GM12878 (cell line): ENCODE results near the gene OPN3. TPM values are rescaled to one million over a fixed set of nuclear protein-coding genes. Genes with fewer than 3 reads are reported as not detected.

ENCODE experiments used
- ATAC-seq: fragments of 200-7000 bp; cut with Tn5 transposase; 3 replicates; pipeline ENCODE4 v1.9.1; 2020; ENCODE audit warnings: mild to moderate bottlenecking, moderate library complexity
- BruUV-seq: library from RNA; stranded (reverse); fragments of 400-500 nt; replicated peaks from 2 replicates; lab custom pipeline; 2021; lab: Mats Ljungman, UMichigan
- CTCF ChIA-PET: fragments of 300-600 bp; sonication (Branson Sonifier 250); formaldehyde crosslinking; extraction: SDS; loops from one replicate; lab custom pipeline; 2021; ENCODE audit warnings: inconsistent platforms; lab: Yijun Ruan, JAX
- POLR2A ChIA-PET: fragments of 350-600 bp; formaldehyde crosslinking; extraction: SDS; loops from one replicate; lab custom pipeline; 2021; ENCODE audit warnings: inconsistent platforms; lab: Charles Lee
- RAD21 ChIA-PET: fragments of 300-600 bp; sonication (Branson Sonifier 250); formaldehyde crosslinking; loops from one replicate; lab custom pipeline; 2023; ENCODE audit warnings: antibody characterized with exemption; ENCODE audit not compliant: unreplicated experiment; lab: Charles Lee
- SMC1A ChIA-PET: fragments of 300-600 bp; sonication (Branson Sonifier 250); formaldehyde crosslinking; loops from one replicate; lab custom pipeline; 2023; ENCODE audit not compliant: unreplicated experiment, uncharacterized antibody; lab: Charles Lee
- DNase-seq: peaks from one replicate; pipeline ENCODE4 v3.0.0-alpha.2; 2011; ENCODE audit warnings: low read depth, low spot score
- FAIRE-seq: peaks from 3 replicates; lab custom pipeline; 2011; peaks lifted over from hg19 to GRCh38; lab: Jason Lieb, UNC
- H2AFZ ChIP-seq: 2 replicates; pipeline ENCODE4 v1.6.0; 2011; ENCODE audit warnings: low read depth, low read length, control low read depth; ENCODE audit not compliant: control insufficient read depth
- H3K27ac ChIP-seq: 2 replicates; pipeline ENCODE4 v1.5.1; 2011; ENCODE audit warnings: control low read depth; ENCODE audit not compliant: control insufficient read depth, insufficient read depth
- H3K27me3 ChIP-seq, 2 experiments: replicated peaks in 1 of 2; 2 replicates each; pipeline versions ENCODE4 v1.6.0 to v1.6.1; 2011; ENCODE audit warnings: low read length in 1 of 2; ENCODE audit not compliant: control insufficient read depth in 2 of 2, insufficient read depth in 2 of 2
- H3K36me3 ChIP-seq, 2 experiments: 2 replicates each; pipeline ENCODE4 v1.5.1; 2011; ENCODE audit warnings: low read length in 1 of 2; ENCODE audit not compliant: control insufficient read depth in 2 of 2, insufficient read depth in 2 of 2
- H3K4me1 ChIP-seq: 2 replicates; pipeline ENCODE4 v1.6.1; 2011; ENCODE audit warnings: mild to moderate bottlenecking, low read length, moderate library complexity, mixed read lengths; ENCODE audit not compliant: control insufficient read depth, insufficient read depth
- H3K4me2 ChIP-seq: 2 replicates; pipeline ENCODE4 v1.6.0; 2011; ENCODE audit warnings: control low read depth; ENCODE audit not compliant: control insufficient read depth, insufficient read depth
- H3K4me3 ChIP-seq: fragments of 200-600 bp; sonication (generic); 2 replicates; pipeline ENCODE4 v1.5.1; 2016
- H3K79me2 ChIP-seq: 2 replicates; pipeline ENCODE4 v1.6.0; 2011; ENCODE audit warnings: low read length; ENCODE audit not compliant: control insufficient read depth, insufficient read depth
- H3K9ac ChIP-seq: 2 replicates; pipeline ENCODE4 v1.8.0; 2011; ENCODE audit warnings: low read length, control low read depth, mixed read lengths; ENCODE audit not compliant: control insufficient read depth, insufficient read depth
- H3K9me3 ChIP-seq: replicated peaks from 3 replicates; pipeline ENCODE4 v1.5.1; 2011; ENCODE audit warnings: mild to moderate bottlenecking, low read length; ENCODE audit not compliant: control insufficient read depth, insufficient read depth
- H4K20me1 ChIP-seq: 2 replicates; pipeline ENCODE4 v1.6.0; 2011; ENCODE audit not compliant: control insufficient read depth, insufficient read depth
- BCL11A ChIP-seq: IDR thresholded peaks from 2 replicates; pipeline ENCODE4 v1.6.1; 2011; ENCODE audit warnings: low read depth, low read length
- CREM ChIP-seq: IDR thresholded peaks from 2 replicates; pipeline ENCODE4 v1.6.1; 2014; ENCODE audit warnings: antibody characterized with exemption, low read depth
- E4F1 ChIP-seq: fragments of 450-650 bp; IDR thresholded peaks from 2 replicates; pipeline ENCODE4 v1.6.1; 2018; ENCODE audit warnings: borderline replicate concordance, mild to moderate bottlenecking; ENCODE audit not compliant: partially characterized antibody
- ELK1 ChIP-seq: IDR thresholded peaks from 2 replicates; pipeline ENCODE4 v1.6.1; 2012; ENCODE audit warnings: low read depth, low read length, improper control_type of control experiment
- EZH2 ChIP-seq: IDR thresholded peaks from 2 replicates; pipeline ENCODE4 v1.6.1; 2012; ENCODE audit warnings: low read depth, mild to moderate bottlenecking, control low read depth, inconsistent platforms, low read length, borderline replicate concordance; ENCODE audit not compliant: control insufficient read depth
- JUND ChIP-seq: IDR thresholded peaks from 2 replicates; pipeline ENCODE4 v1.6.1; 2012; ENCODE audit warnings: low read depth, mild to moderate bottlenecking, low read length, improper control_type of control experiment, moderate library complexity
- MXI1 ChIP-seq: fragments of 150-350 bp; IDR thresholded peaks from 2 replicates; pipeline ENCODE4 v1.6.1; 2011; ENCODE audit warnings: low read depth, mild to moderate bottlenecking, inconsistent platforms, low read length, improper control_type of control experiment
- NFYB ChIP-seq: IDR thresholded peaks from 2 replicates; pipeline ENCODE4 v1.6.1; 2011; ENCODE audit warnings: low read depth, mild to moderate bottlenecking, low read length, improper control_type of control experiment, moderate library complexity; ENCODE audit not compliant: insufficient read depth
- RUNX3 ChIP-seq: IDR thresholded peaks from 2 replicates; pipeline ENCODE4 v1.6.1; 2012; ENCODE audit warnings: low read length, inconsistent platforms
- SUPT20H ChIP-seq: IDR thresholded peaks from 2 replicates; pipeline ENCODE4 v1.6.1; 2011; ENCODE audit warnings: low read depth, mild to moderate bottlenecking, low read length, moderate library complexity, borderline replicate concordance; ENCODE audit not compliant: control insufficient read depth
- TBL1XR1 ChIP-seq: IDR thresholded peaks from 2 replicates; pipeline ENCODE4 v1.6.1; 2012; ENCODE audit warnings: low read depth, low read length, improper control_type of control experiment
- WGBS: methylation state at CpG from one replicate; pipeline ENCODE4 v1.1.6; 2016; ENCODE audit warnings: low lambda C conversion rate; ENCODE audit not compliant: insufficient replicate concordance, insufficient coverage; ENCODE audit errors: missing lambda C conversion rate; 5-methylcytosine and 5-hydroxymethylcytosine counted together
- in situ Hi-C: fragments of 300-500 bp; cut with MboI; formaldehyde crosslinking; loops from 9 replicates; pipeline ENCODE4 v1.14.3; 2018; ENCODE audit warnings: mixed read lengths
- intact Hi-C: fragments of 100-400 bp; cut with micrococcal nuclease; formaldehyde crosslinking; loops from one replicate; pipeline ENCODE4 v1.14.2; 2022; ENCODE audit not compliant: unreplicated experiment
- polyA plus RNA-seq, 11 experiments: library from polyadenylated mRNA; depleted of rRNA in 4 of 11; unstranded in 6 of 11; stranded (reverse) in 5 of 11; fragments of >200 nt; fragmentation: Nextera tagmentation in 4 of 11; fragmentation: Illumina TruSeq in 1 of 11; extraction: Ambion mirVana in 4 of 11; extraction: Trizol in 1 of 11; gene quantifications; 1 replicate in 1 of 11; 2 replicates in 10 of 11; pipeline versions ENCODE4 v1.2.1 to v1.2.3, GENCODE V29; 2011 to 2016; ENCODE audit warnings: inconsistent platforms in 2 of 11, missing spikeins in 2 of 11, low read depth in 1 of 11
- total RNA-seq, 4 experiments: library from RNA; depleted of rRNA in 3 of 4; stranded (reverse); fragments of >200 nt in 3 of 4; fragmentation: Illumina TruSeq in 1 of 4; extraction: Trizol in 1 of 4; gene quantifications; 2 replicates each; pipeline versions ENCODE4 v1.2.1 to v1.2.3, GENCODE V29; 2013 to 2021
- TF ChIP-seq, protein P1 (sequence below): fragments of 450-650 bp; IDR thresholded peaks from 2 replicates; pipeline ENCODE4 v1.6.1; 2017; ENCODE audit warnings: mild to moderate bottlenecking
- TF ChIP-seq, protein P2 (sequence below): fragments of 450-650 bp; IDR thresholded peaks from 2 replicates; pipeline ENCODE4 v1.6.1; 2014; ENCODE audit warnings: mild to moderate bottlenecking

Gene OPN3
- total and polyA plus RNA-seq, 10 of the 15 experiments (the other 5 are each of a cell fraction or from before 2014, with no cell fraction given) = 0.26 to 12.2 (median 7.4) TPM

DNA sequence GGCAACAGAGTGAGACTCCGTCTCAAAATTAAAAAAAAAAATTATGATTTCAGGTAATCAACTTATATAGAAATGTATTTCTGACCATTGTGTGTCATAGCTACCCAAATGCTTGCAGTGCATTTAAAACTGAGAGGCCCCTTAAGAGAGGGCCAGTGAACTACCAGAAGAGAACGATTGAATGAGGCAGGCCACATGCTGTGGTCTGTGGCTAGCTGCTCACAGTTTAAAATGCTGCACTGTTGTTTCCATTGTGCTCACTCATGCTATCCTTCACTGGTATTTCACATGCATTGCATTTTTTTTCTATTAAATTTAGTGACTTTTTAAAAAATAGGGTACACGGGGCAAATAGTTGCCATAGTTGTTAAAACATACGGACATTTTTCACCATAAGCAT, 26.0 kb downstream of the OPN3 start (continued):
- TF ChIP-seq, protein P1, sequence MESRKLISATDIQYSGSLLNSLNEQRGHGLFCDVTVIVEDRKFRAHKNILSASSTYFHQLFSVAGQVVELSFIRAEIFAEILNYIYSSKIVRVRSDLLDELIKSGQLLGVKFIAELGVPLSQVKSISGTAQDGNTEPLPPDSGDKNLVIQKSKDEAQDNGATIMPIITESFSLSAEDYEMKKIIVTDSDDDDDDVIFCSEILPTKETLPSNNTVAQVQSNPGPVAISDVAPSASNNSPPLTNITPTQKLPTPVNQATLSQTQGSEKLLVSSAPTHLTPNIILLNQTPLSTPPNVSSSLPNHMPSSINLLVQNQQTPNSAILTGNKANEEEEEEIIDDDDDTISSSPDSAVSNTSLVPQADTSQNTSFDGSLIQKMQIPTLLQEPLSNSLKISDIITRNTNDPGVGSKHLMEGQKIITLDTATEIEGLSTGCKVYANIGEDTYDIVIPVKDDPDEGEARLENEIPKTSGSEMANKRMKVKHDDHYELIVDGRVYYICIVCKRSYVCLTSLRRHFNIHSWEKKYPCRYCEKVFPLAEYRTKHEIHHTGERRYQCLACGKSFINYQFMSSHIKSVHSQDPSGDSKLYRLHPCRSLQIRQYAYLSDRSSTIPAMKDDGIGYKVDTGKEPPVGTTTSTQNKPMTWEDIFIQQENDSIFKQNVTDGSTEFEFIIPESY = no peak
- no peak for TF ChIP-seq BCL11A

- ChIA-PET SMC1A (interaction anchor here (0.6 to 2.9 kb wide), 3 partner anchors 12 to 81 kb away, joined by 3 to 28 read pairs (median 4); partner anchors contain the start of gene KMO), RAD21 (interaction anchor here (1.1 kb wide), 1 partner anchor 93 kb away, joined by 3 read pairs; the partner anchor contains the start of gene FH), CTCF (interaction anchor here (0.6 to 4.8 kb wide), 16 partner anchors 8 to 404 kb away, joined by 3 to 59 read pairs (median 6); partner anchors contain the start of gene EXO1), POLR2A (no interaction called here)
- no peak overlapping the region for H3K27ac ChIP-seq
- H3K9ac ChIP-seq = no peak overlapping the region
- H2AFZ ChIP-seq = no peak overlapping the region
- H3K4me2 ChIP-seq = no peak overlapping the region
- no peaks in the 10 kb centered on the region for H4K20me1 ChIP-seq
- intact Hi-C loops = loop anchor here (5.0 to 10.0 kb wide), 4 partner anchors 81 to 878 kb away; partner anchors contain the start of genes KMO and MAP1LC3C
- H3K27me3 ChIP-seq = no peaks in the 10 kb centered on the region
- DNase-seq (no peak), FAIRE-seq (no peak), ATAC-seq (no peak)
- no TSS peak for BruUV-seq
- no peaks in the 10 kb centered on the region for H3K36me3 ChIP-seq
- H3K4me3 ChIP-seq = no peak overlapping the region
- peaks cover 5% of the 10 kb centered on the region; the same call in 1 of the 2 replicates for H3K4me1 ChIP-seq
- H3K79me2 ChIP-seq = no peaks in the 10 kb centered on the region
- in situ Hi-C loops = loop anchor here (5.0 to 10.0 kb wide), 2 partner anchors 229 to 382 kb away; partner anchors contain the start of gene MAP1LC3C
- 95% methylated on average over 9 of the region's 9 CpGs for WGBS
- no peaks in the 10 kb centered on the region for H3K9me3 ChIP-seq
- no peak for TF ChIP-seq RUNX3
- TF ChIP-seq CREM = no peak
- TF ChIP-seq EZH2 = no peak
- TF ChIP-seq E4F1 = no peak
- no peak for TF ChIP-seq SUPT20H
- no peak for TF ChIP-seq NFYB
- no peak for TF ChIP-seq MXI1
- TF ChIP-seq, protein P2, sequence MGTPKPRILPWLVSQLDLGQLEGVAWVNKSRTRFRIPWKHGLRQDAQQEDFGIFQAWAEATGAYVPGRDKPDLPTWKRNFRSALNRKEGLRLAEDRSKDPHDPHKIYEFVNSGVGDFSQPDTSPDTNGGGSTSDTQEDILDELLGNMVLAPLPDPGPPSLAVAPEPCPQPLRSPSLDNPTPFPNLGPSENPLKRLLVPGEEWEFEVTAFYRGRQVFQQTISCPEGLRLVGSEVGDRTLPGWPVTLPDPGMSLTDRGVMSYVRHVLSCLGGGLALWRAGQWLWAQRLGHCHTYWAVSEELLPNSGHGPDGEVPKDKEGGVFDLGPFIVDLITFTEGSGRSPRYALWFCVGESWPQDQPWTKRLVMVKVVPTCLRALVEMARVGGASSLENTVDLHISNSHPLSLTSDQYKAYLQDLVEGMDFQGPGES = no peak
- TF ChIP-seq TBL1XR1 = no peak
- TF ChIP-seq ELK1 = no peak
- no peak for TF ChIP-seq JUND
These were observed 27.4 kb downstream of the OPN3 start for GRCh38 chr1:241612533-241613477.
